ENCODE measurements around the gene NQO2. TPM values are rescaled to one million over a fixed set of nuclear protein-coding genes. Genes with fewer than 3 reads are reported as not detected.
"Not testable (repeated sequence)": the region's sequence is repeated elsewhere in the genome, so short reads cannot be mapped to it uniquely, and the experiment has no call there.

Gene NQO2
- total RNA-seq, 1 donor from 2014 or later = 5.7 TPM

DNA sequence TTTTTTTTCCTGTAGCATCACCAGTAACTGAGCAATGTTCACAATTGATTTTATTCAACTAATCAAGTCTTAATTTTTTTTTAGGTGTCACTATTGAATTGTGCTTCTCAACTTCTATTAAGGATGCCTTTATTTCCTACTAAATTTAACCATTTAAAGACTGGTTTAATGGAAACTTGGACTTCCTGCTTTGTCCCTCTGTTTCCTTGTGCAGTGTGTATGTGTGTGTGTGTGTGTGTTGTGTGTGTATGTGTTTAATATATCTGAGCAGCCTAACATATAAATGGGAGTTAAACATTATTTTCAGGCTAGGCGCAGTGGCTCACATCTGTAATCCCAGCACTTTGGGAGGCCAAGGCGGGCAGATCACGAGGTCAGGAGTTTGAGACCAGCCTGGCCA is 30.1 kb upstream of the NQO2 start:
- H3K9me3 ChIP-seq (ENCODE audit: control insufficient read depth in 3 of 3, low read length in 3 of 3) = no peaks in the 10 kb centered on the region
- H3K4me3 ChIP-seq (ENCODE audit: low read length in 3 of 3) = no peak overlapping the region
- H3K4me1 ChIP-seq (ENCODE audit: control insufficient read depth in 3 of 3, insufficient read depth in 3 of 3, low read length in 3 of 3) = peaks cover 11 to 13% (median 12%) of the 10 kb centered on the region in 3 donors
- H3K9ac ChIP-seq (ENCODE audit: low read depth in 1 of 3, low read length in 3 of 3) = no peak overlapping the region
- H3K36me3 ChIP-seq (ENCODE audit: control insufficient read depth in 3 of 3, insufficient read depth in 3 of 3, low read length in 3 of 3) = no peaks in the 10 kb centered on the region
- no peaks in the 10 kb centered on the region for H3K27me3 ChIP-seq (ENCODE audit: control insufficient read depth in 3 of 3, insufficient read depth in 3 of 3, low read length in 3 of 3)
- H3K27ac ChIP-seq (ENCODE audit: low read depth, low read length) = no peak overlapping the region

DNA sequence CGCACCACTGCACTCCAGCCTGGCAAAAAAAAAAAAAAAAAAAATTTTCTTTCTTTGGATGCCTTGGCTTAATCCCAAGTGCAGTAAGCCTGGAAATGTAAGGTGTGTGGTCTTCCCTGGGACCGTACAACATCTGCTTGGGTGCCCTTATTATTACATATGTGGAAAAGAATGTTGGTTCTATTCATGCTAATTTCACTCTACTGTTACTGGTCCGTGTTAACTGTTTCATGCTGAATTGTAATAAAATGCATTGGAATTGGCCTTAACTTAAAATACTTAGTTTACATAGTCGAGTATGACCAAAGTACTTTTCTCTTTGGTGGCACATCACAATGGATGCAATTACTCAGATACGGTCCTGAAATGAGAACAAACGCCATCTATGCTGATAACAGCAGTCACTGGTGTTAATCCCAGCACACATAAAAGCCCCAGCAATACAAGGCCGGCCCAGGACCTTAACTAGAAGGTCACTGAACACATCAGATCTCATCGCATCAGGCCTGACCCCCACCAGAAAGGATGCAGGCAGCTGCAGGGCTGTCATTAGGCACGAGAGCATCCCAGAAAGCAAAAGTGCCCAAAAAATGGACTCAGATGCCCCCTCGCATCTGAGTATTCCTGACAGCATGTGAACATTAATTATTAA is 29.5 kb upstream of the NQO2 start:
- H3K9ac ChIP-seq (ENCODE audit: low read depth in 1 of 3, low read length in 3 of 3) = peak overlapping the region; percentile 57 to 93 (median 82)
- H3K4me3 ChIP-seq (ENCODE audit: low read length in 3 of 3) = peak overlapping the region; percentile 80 to 83 (median 81)
- no peaks in the 10 kb centered on the region for H3K36me3 ChIP-seq (ENCODE audit: control insufficient read depth in 3 of 3, insufficient read depth in 3 of 3, low read length in 3 of 3)
- H3K27ac ChIP-seq (ENCODE audit: low read depth, low read length) = peak overlapping the region; percentile 93
- no peaks in the 10 kb centered on the region for H3K27me3 ChIP-seq (ENCODE audit: control insufficient read depth in 3 of 3, insufficient read depth in 3 of 3, low read length in 3 of 3)
- peaks cover 11 to 13% (median 12%) of the 10 kb centered on the region in 3 donors for H3K4me1 ChIP-seq (ENCODE audit: control insufficient read depth in 3 of 3, insufficient read depth in 3 of 3, low read length in 3 of 3)
- no peaks in the 10 kb centered on the region for H3K9me3 ChIP-seq (ENCODE audit: control insufficient read depth in 3 of 3, low read length in 3 of 3)

DNA sequence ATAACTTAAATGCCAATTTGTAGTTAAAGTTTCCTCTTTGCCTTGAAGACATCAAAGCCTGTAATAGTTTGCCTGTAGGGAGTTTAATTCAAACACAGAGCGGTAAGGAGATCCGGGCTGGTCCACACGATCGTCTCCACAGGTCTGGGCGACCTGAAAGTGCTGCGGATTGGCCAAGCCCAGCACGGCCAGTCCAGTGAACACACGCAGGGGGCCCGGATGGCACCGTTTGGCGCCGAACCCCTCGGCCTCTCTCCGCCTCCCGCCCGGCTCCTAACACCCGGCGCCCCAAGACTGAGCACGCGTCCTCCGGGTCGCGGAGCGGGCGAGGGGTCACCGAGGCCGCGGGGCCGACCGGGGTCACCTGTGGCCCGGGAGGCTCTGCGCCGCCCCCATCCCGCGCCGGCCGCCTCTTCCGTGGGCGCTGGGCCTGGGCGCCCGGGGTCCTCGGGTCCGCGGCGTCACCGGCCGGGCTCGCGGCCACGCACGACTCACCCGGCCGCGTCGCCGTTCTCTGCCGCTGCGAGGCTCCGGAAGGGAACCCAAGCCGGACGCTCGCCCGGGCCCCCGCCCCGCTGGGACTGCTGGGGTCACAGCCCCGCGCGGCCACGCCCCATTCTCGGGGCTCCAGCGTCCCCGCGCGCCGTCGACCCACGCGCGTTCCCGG is 28.8 kb upstream of the NQO2 start:
- H3K4me1 ChIP-seq (ENCODE audit: control insufficient read depth in 3 of 3, insufficient read depth in 3 of 3, low read length in 3 of 3) = peaks cover 11 to 13% (median 12%) of the 10 kb centered on the region in 3 donors

DNA sequence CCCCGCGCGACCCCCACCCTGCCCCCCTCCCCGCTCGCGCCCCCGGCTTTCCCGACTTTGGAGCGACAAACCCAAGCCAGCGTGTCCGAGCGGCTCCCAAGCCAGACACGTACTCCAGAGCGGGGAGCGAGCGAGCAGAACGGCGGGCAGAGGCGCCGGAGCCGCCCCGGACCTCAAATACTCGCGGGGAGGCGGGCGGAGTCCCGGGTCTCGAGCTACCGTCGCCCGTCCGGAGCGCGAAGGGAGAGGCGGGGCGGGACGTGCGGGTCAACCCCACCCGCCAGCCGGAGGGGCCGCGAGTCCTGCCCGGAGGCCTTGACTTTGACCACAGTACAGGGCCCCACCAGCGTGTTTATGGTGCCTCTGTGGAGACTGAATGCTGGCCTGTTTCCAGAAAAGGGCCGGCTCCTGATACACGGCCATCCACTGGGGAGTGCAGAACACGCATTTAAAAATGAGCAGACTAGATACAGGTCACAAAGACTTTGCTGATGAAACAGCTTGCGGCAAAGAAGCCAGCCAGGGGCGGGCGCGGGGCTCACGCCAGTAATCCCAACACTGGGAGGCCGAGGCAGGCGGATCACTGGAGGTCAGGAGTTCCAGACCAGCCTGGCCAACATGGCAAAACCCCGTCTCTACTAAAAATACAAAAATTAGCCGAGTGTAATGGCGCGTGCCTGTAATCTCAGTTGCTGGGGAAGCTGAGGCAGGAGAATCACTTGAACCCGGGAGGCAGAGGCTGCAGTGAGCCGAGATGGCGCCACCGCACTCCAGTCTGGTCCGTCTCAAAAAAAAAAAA is 28.1 kb upstream of the NQO2 start, which contains the start of gene SERPINB6:
Gene SERPINB6 (minus strand): TSS at position 148 of the 799 bp plus-strand sequence. CDS start 12,235 bp downstream, outside the sequence.
- peaks cover 11 to 13% (median 12%) of the 10 kb centered on the region in 3 donors for H3K4me1 ChIP-seq (ENCODE audit: control insufficient read depth in 3 of 3, insufficient read depth in 3 of 3, low read length in 3 of 3)
- peak within 1 kb of the TSS; percentile 93 for H3K27ac ChIP-seq (ENCODE audit: low read depth, low read length)
- H3K9ac ChIP-seq (ENCODE audit: low read depth in 1 of 3, low read length in 3 of 3) = peak within 1 kb of the TSS; percentile 82 to 93 (median 88)
- H3K4me3 ChIP-seq (ENCODE audit: low read length in 3 of 3) = peak within 1 kb of the TSS; percentile 80 to 83 (median 81)
- no peaks in the 10 kb centered on the region for H3K9me3 ChIP-seq (ENCODE audit: control insufficient read depth in 3 of 3, low read length in 3 of 3)
- no peaks in the 10 kb centered on the region for H3K27me3 ChIP-seq (ENCODE audit: control insufficient read depth in 3 of 3, insufficient read depth in 3 of 3, low read length in 3 of 3)
- no peaks in the 10 kb centered on the region for H3K36me3 ChIP-seq (ENCODE audit: control insufficient read depth in 3 of 3, insufficient read depth in 3 of 3, low read length in 3 of 3)

More for the DNA sequence above, 28.8 kb upstream of the NQO2 start:
- no peaks in the 10 kb centered on the region for H3K36me3 ChIP-seq (ENCODE audit: control insufficient read depth in 3 of 3, insufficient read depth in 3 of 3, low read length in 3 of 3)
- peak overlapping the region; percentile 82 to 93 (median 82) for H3K9ac ChIP-seq (ENCODE audit: low read depth in 1 of 3, low read length in 3 of 3)
- H3K9me3 ChIP-seq (ENCODE audit: control insufficient read depth in 3 of 3, low read length in 3 of 3) = no peaks in the 10 kb centered on the region
- no peaks in the 10 kb centered on the region for H3K27me3 ChIP-seq (ENCODE audit: control insufficient read depth in 3 of 3, insufficient read depth in 3 of 3, low read length in 3 of 3)
- peak overlapping the region; percentile 93 for H3K27ac ChIP-seq (ENCODE audit: low read depth, low read length)
- peak overlapping the region; percentile 80 to 83 (median 81) for H3K4me3 ChIP-seq (ENCODE audit: low read length in 3 of 3)

DNA sequence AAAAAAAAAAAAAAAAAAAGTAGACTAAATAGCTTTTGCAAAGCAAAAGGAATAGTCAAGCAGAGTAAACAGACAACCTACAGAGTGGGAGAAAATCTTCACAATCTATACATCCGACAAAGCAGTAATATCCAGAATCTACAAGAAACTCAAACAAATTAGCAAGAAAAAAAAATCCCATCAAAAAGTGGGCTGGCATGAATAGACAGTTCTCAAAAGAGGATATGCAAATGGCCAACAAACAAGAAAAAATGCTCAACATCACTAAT is 27.5 kb upstream of the NQO2 start:
- H3K9ac ChIP-seq (ENCODE audit: low read depth in 1 of 3, low read length in 3 of 3) = peak overlapping the region; percentile 82 to 93 (median 88)
- H3K27me3 ChIP-seq (ENCODE audit: control insufficient read depth in 3 of 3, insufficient read depth in 3 of 3, low read length in 3 of 3) = not testable (repeated sequence)

DNA sequence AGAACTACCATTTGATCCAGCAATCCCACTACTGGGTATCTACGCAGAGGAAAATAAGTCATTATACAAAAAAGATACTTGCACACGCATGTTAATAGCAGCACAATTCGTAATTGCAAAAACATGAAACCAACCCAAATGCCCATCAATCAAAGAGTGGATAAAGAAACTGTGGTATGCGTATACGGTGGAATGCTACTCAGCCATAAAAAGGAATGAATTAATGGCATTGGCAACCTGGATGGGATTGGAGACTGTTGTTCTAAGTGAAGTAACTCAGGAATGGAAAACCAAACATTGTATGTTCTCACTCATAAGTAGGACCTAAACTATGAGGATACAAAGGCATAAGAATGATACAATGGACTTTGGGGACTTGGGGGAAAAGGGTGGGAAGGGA is 27.0 kb upstream of the NQO2 start:
- not testable (repeated sequence) for H3K9me3 ChIP-seq (ENCODE audit: control insufficient read depth in 3 of 3, low read length in 3 of 3); H3K27me3 ChIP-seq (ENCODE audit: control insufficient read depth in 3 of 3, insufficient read depth in 3 of 3, low read length in 3 of 3); H3K9ac ChIP-seq (ENCODE audit: low read depth in 1 of 3, low read length in 3 of 3); H3K27ac ChIP-seq (ENCODE audit: low read depth, low read length); H3K4me3 ChIP-seq (ENCODE audit: low read length in 3 of 3); H3K36me3 ChIP-seq (ENCODE audit: control insufficient read depth in 3 of 3, insufficient read depth in 3 of 3, low read length in 3 of 3)
- H3K4me1 ChIP-seq (ENCODE audit: control insufficient read depth in 3 of 3, insufficient read depth in 3 of 3, low read length in 3 of 3) = peaks cover 5 to 13% (median 12%) of the 10 kb centered on the region in 3 donors

More for the DNA sequence above, 27.5 kb upstream of the NQO2 start:
- H3K36me3 ChIP-seq (ENCODE audit: control insufficient read depth in 3 of 3, insufficient read depth in 3 of 3, low read length in 3 of 3); H3K9me3 ChIP-seq (ENCODE audit: control insufficient read depth in 3 of 3, low read length in 3 of 3): not testable (repeated sequence)
- Histone ChIP-seq H3K4me1 (ENCODE audit: control insufficient read depth in 3 of 3, insufficient read depth in 3 of 3, low read length in 3 of 3) (peaks cover 7 to 13% (median 12%) of the 10 kb centered on the region in 3 donors), H3K27ac (ENCODE audit: low read depth, low read length) (peak overlapping the region; percentile 93), H3K4me3 (ENCODE audit: low read length in 3 of 3) (peak overlapping the region; percentile 71 to 83 (median 81))

DNA sequence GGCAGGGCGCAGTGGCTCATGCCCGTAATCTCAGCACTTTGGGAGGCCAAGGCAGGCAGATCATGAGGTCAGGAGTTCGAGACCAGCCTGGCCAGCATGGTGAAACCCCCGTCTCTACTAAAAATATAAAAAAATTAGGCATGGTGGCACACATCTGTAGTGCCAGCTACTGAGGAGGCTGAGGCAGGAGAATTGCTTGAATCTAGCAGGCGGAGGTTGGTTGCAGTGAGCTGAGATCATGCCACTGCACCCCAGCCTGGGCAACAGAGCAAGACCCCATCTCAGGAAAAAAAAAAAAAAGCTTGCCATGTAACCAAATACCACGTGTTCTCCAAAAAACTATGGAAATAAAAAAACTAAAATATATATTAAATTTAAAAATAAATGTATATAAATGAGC is 26.5 kb upstream of the NQO2 start:
- not testable (repeated sequence) for H3K9ac ChIP-seq (ENCODE audit: low read depth in 1 of 3, low read length in 3 of 3); H3K36me3 ChIP-seq (ENCODE audit: control insufficient read depth in 3 of 3, insufficient read depth in 3 of 3, low read length in 3 of 3); H3K4me3 ChIP-seq (ENCODE audit: low read length in 3 of 3); H3K9me3 ChIP-seq (ENCODE audit: control insufficient read depth in 3 of 3, low read length in 3 of 3); H3K27me3 ChIP-seq (ENCODE audit: control insufficient read depth in 3 of 3, insufficient read depth in 3 of 3, low read length in 3 of 3); H3K27ac ChIP-seq (ENCODE audit: low read depth, low read length)
- H3K4me1 ChIP-seq (ENCODE audit: control insufficient read depth in 3 of 3, insufficient read depth in 3 of 3, low read length in 3 of 3) = peaks cover 5 to 13% (median 12%) of the 10 kb centered on the region in 3 donors

DNA sequence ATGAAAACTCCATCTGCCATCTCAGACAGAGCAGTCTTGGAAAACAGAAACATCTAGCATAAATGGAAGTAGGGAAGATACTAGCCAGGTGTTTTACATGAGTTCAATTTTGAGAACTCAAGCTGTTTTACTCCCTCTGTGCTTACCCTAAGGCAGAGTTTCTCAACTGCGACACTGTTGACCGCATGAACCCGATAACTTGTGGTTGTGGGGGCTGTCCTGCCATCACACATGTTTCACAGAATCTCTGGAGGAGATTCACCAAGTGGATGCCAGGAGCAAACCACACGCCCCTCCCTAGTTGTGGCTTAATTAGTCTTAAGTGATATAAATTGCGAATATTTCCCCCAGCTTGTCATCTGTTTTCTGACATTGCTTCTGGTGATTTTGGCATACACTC is 26.0 kb upstream of the NQO2 start:
- peaks cover 5 to 13% (median 12%) of the 10 kb centered on the region in 3 donors for H3K4me1 ChIP-seq (ENCODE audit: control insufficient read depth in 3 of 3, insufficient read depth in 3 of 3, low read length in 3 of 3)
- H3K9me3 ChIP-seq (ENCODE audit: control insufficient read depth in 3 of 3, low read length in 3 of 3) = no peaks in the 10 kb centered on the region
- H3K9ac ChIP-seq (ENCODE audit: low read depth in 1 of 3, low read length in 3 of 3) = no peak overlapping the region
- H3K4me3 ChIP-seq (ENCODE audit: low read length in 3 of 3) = no peak overlapping the region
- no peak overlapping the region for H3K27ac ChIP-seq (ENCODE audit: low read depth, low read length)
- no peaks in the 10 kb centered on the region for H3K36me3 ChIP-seq (ENCODE audit: control insufficient read depth in 3 of 3, insufficient read depth in 3 of 3, low read length in 3 of 3)
- no peaks in the 10 kb centered on the region for H3K27me3 ChIP-seq (ENCODE audit: control insufficient read depth in 3 of 3, insufficient read depth in 3 of 3, low read length in 3 of 3)

DNA sequence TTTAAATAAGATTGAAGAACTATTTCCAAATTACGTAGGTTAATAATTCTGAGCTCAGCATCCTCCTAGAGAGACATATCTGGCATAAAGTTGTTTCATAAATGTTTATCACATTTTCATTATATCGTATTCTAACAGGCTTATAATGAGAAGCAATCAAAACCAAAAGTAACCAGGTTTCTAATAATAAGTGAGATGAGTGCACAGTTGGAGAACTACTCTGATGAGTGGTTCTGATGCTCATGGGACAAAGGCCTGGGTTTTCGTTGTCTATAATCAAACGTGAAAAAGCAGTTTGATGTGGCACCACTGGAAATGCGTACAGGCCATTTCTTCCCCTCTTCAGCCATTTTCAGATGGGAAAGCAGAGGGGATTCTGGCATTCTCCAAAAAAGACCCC is 23.6 kb upstream of the NQO2 start:
- H3K9ac ChIP-seq (ENCODE audit: low read depth in 1 of 3, low read length in 3 of 3) = no peak overlapping the region
- no peak overlapping the region for H3K27ac ChIP-seq (ENCODE audit: low read depth, low read length)
- H3K4me1 ChIP-seq (ENCODE audit: control insufficient read depth in 3 of 3, insufficient read depth in 3 of 3, low read length in 3 of 3) = peaks cover 0 to 10% (median 2%) of the 10 kb centered on the region in 3 donors
- H3K9me3 ChIP-seq (ENCODE audit: control insufficient read depth in 3 of 3, low read length in 3 of 3) = no peaks in the 10 kb centered on the region
- H3K36me3 ChIP-seq (ENCODE audit: control insufficient read depth in 3 of 3, insufficient read depth in 3 of 3, low read length in 3 of 3) = no peaks in the 10 kb centered on the region
- no peaks in the 10 kb centered on the region for H3K27me3 ChIP-seq (ENCODE audit: control insufficient read depth in 3 of 3, insufficient read depth in 3 of 3, low read length in 3 of 3)
- H3K4me3 ChIP-seq (ENCODE audit: low read length in 3 of 3) = no peak overlapping the region

Data from skeletal muscle tissue (tissue), 4 donors.